DOHH2 (cell line): ENCODE results near the gene KIF26A.

Source experiments
- H3F3A ChIP-seq: fragments of 200-600 bp; sonication (generic), shearing (Covaris generic); 2 replicates; pipeline ENCODE4 v1.6.0; 2016; ENCODE audit warnings: antibody characterized with exemption, mild to moderate bottlenecking; ENCODE audit not compliant: control insufficient read depth, insufficient read depth
- H3K27ac ChIP-seq: fragments of 200-600 bp; sonication (generic); 2 replicates; pipeline ENCODE4 v1.5.1; 2014; ENCODE audit warnings: low read depth, mild to moderate bottlenecking, low read length, moderate library complexity
- H3K27me3 ChIP-seq: fragments of 200-600 bp; sonication (generic); 2 replicates; pipeline ENCODE4 v1.6.1; 2014; ENCODE audit warnings: mild to moderate bottlenecking, low read length, mixed read lengths; ENCODE audit not compliant: control insufficient read depth
- H3K36me3 ChIP-seq: fragments of 200-600 bp; sonication (generic); 2 replicates; pipeline ENCODE4 v1.6.1; 2014; ENCODE audit warnings: mild to moderate bottlenecking, low read length, moderate library complexity, mixed read lengths; ENCODE audit not compliant: control insufficient read depth
- H3K4me1 ChIP-seq: fragments of 200-600 bp; sonication (generic); 2 replicates; pipeline ENCODE4 v1.6.1; 2014; ENCODE audit warnings: mild to moderate bottlenecking, low read length, mixed read lengths; ENCODE audit not compliant: control insufficient read depth
- H3K4me2 ChIP-seq: fragments of 200-600 bp; sonication (generic); 2 replicates; pipeline ENCODE4 v1.6.0; 2014; ENCODE audit warnings: mild to moderate bottlenecking, low read length, moderate library complexity
- H3K4me3 ChIP-seq: fragments of 200-600 bp; sonication (generic); 2 replicates; pipeline ENCODE4 v1.5.1; 2014; ENCODE audit warnings: mild to moderate bottlenecking, low read length, mixed read lengths
- H3K79me2 ChIP-seq: fragments of 200-600 bp; sonication (generic); 2 replicates; pipeline ENCODE4 v1.6.1; 2014; ENCODE audit warnings: mild to moderate bottlenecking, low read length, mixed read lengths; ENCODE audit not compliant: control insufficient read depth
- H3K9me2 ChIP-seq: fragments of 200-600 bp; sonication (generic); replicated peaks from 2 replicates; pipeline ENCODE4 v1.6.1; 2014; ENCODE audit warnings: mild to moderate bottlenecking, low read length, mixed read lengths; ENCODE audit not compliant: control insufficient read depth
- H3K9me3 ChIP-seq: fragments of 200-600 bp; sonication (generic); 2 replicates; pipeline ENCODE4 v1.6.1; 2014; ENCODE audit warnings: antibody characterized with exemption, low read length, mixed read lengths; ENCODE audit not compliant: control insufficient read depth, insufficient read depth
- H4K20me1 ChIP-seq: fragments of 200-600 bp; sonication (generic); 2 replicates; pipeline ENCODE4 v1.6.0; 2014; ENCODE audit warnings: low read depth, mild to moderate bottlenecking, antibody characterized with exemption, low read length, moderate library complexity; ENCODE audit not compliant: control insufficient read depth, insufficient read depth
- CTCF ChIP-seq: fragments of 200-600 bp; sonication (generic); IDR thresholded peaks from one replicate; pipeline ENCODE4 v1.5.1; 2014; ENCODE audit warnings: antibody characterized with exemption, mild to moderate bottlenecking, low read depth, low read length; ENCODE audit not compliant: poor library complexity, severe bottlenecking
- EZH2phosphoT487 ChIP-seq: fragments of 200-600 bp; sonication (generic); IDR thresholded peaks from 2 replicates; pipeline ENCODE4 v1.6.1; 2017; ENCODE audit warnings: borderline replicate concordance, mild to moderate bottlenecking, antibody characterized with exemption, low read length, moderate library complexity, mixed read lengths

The KIF26A gene

GRCh38 chr14:104227806-104228205 is 89.4 kb downstream of the KIF26A start:
- Histone ChIP-seq H3K27me3 (no peaks in the 10 kb centered on the region), H3K9me2 (no peaks in the 10 kb centered on the region), H3K9me3 (peaks cover 23% of the 10 kb centered on the region; the same call in 1 of the 2 replicates), H3K36me3 (no peaks in the 10 kb centered on the region), H3K4me2 (no peak overlapping the region), H3K27ac (no peak overlapping the region), H4K20me1 (no peaks in the 10 kb centered on the region), H3K4me1 (peaks cover 20% of the 10 kb centered on the region), H3K4me3 (no peak overlapping the region), H3K79me2 (no peaks in the 10 kb centered on the region), H3F3A (no peaks in the 10 kb centered on the region)
- TF ChIP-seq CTCF: no peak
- TF ChIP-seq EZH2phosphoT487: no peak

DNA sequence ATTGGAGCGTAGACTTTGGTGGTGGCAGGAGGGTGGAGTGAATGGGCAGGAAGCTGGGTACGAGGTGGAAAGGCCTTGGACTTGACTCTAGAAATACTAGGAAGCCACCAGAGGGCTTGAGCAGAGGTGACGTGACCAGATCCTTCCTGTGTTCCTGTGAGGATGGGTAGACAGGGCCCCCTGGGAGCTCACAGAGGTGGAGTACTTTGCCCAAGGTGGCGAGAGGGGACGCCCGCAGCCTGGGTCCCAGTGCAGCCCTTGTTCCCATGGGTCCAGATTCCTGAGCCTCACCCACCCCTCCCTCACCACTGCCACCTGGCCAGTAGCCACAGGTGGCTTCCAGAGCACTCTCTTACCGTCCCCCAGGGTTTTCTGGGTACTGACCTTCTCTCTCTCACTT is 89.8 kb downstream of the KIF26A start:
- no peaks in the 10 kb centered on the region for H3K27me3 ChIP-seq
- H3K79me2 ChIP-seq: no peaks in the 10 kb centered on the region
- H3K4me1 ChIP-seq: peaks cover 20% of the 10 kb centered on the region
- no peaks in the 10 kb centered on the region for H4K20me1 ChIP-seq
- H3K4me2 ChIP-seq: no peak overlapping the region
- H3K9me2 ChIP-seq: no peaks in the 10 kb centered on the region
- no peaks in the 10 kb centered on the region for H3K36me3 ChIP-seq
- no peak overlapping the region for H3K4me3 ChIP-seq
- peaks cover 25% of the 10 kb centered on the region; the same call in 1 of the 2 replicates for H3K9me3 ChIP-seq
- H3K27ac ChIP-seq: no peak overlapping the region
- no peaks in the 10 kb centered on the region for H3F3A ChIP-seq
- TF ChIP-seq EZH2phosphoT487: no peak
- TF ChIP-seq CTCF: no peak

DNA sequence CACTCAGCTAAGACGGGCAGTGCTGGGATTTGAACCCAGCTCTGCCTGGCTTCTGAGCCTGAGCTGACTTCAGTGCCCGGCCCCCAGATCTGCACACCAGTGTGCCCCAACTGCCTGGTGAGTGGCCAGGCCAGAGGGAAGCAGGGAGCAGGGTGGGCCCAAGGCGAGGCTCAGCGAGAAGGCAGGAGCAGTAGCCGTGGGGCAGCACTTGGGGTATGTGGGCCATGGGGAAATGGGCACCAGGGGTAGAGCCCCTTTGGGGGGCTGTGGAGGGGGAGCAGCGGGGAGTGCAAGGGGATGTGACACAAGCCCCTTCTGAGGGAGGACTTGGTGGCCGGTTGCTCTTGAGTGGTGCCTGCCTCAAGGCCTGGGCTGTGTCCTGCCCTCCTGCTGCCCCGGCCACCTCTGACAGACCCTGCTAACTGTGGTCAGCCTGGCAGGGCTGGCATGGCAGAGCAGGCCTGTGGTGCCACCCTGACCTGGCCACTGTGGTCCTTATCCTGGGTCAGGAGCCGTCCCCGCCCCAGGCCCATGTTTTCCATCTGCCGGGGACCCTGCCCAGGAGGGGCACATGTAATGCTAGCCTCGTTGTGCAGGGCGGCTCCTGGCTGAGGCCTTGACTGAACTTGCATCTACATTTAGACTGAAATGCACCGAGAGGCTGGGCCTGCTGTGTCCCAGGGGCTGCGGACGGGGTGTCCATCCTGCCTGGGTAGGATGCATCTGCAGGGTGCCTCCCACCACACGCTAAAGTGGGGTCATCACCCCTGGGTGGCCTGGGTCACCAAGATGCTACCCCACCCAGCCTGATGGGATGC is 90.5 kb downstream of the KIF26A start:
- no peak overlapping the region for H3K27ac ChIP-seq
- no peaks in the 10 kb centered on the region for H4K20me1 ChIP-seq
- peaks cover 28% of the 10 kb centered on the region; the same call in 1 of the 2 replicates for H3K9me3 ChIP-seq
- H3K4me1 ChIP-seq: peaks cover 20% of the 10 kb centered on the region
- H3K27me3 ChIP-seq: no peaks in the 10 kb centered on the region
- H3F3A ChIP-seq: no peaks in the 10 kb centered on the region
- H3K4me2 ChIP-seq: no peak overlapping the region
- TF ChIP-seq EZH2phosphoT487 (no peak), CTCF (no peak)
- H3K4me3 ChIP-seq: no peak overlapping the region
- no peaks in the 10 kb centered on the region for H3K9me2 ChIP-seq
- no peaks in the 10 kb centered on the region for H3K36me3 ChIP-seq
- H3K79me2 ChIP-seq: no peaks in the 10 kb centered on the region
